Measurements from ENCODE around the gene CECR2. TPM values are rescaled to one million over a fixed set of nuclear protein-coding genes. Genes with fewer than 3 reads are reported as not detected.

The CECR2 gene
- total RNA-seq, 1 donor from 2014 or later = 6.2 TPM

DNA sequence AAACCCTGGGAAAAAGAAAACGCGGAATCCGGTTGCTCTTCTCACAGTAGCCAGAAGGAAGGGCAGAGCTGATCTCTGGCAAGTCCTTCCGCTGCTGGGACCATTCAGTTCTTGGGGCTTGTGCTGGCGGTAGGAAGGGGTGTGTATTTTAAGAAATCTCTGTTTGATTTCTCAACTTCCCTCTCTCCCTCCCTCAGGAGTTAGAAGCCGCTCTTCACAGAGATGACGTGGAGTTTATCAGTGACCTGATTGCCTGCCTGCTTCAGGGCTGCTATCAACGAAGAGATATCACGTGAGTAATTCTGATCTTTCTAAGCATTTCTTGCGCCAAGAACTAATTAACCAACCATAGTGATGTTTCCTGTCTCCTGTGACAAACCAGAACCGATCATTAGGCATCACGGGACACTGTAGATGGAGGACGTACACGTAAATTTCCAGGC is 108.2 kb downstream of the CECR2 start:
- TF ChIP-seq, protein P1, sequence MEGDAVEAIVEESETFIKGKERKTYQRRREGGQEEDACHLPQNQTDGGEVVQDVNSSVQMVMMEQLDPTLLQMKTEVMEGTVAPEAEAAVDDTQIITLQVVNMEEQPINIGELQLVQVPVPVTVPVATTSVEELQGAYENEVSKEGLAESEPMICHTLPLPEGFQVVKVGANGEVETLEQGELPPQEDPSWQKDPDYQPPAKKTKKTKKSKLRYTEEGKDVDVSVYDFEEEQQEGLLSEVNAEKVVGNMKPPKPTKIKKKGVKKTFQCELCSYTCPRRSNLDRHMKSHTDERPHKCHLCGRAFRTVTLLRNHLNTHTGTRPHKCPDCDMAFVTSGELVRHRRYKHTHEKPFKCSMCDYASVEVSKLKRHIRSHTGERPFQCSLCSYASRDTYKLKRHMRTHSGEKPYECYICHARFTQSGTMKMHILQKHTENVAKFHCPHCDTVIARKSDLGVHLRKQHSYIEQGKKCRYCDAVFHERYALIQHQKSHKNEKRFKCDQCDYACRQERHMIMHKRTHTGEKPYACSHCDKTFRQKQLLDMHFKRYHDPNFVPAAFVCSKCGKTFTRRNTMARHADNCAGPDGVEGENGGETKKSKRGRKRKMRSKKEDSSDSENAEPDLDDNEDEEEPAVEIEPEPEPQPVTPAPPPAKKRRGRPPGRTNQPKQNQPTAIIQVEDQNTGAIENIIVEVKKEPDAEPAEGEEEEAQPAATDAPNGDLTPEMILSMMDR (IDR thresholded peaks at IDR 0.05; ENCODE audit: insufficient read depth, low read length, poor library complexity, severe bottlenecking) = no peak
- Histone ChIP-seq H3K36me3 (ENCODE audit: control insufficient read depth, insufficient read depth, low read length) (no peaks in the 10 kb centered on the region), H3K4me3 (ENCODE audit: low read depth, low read length) (no peak overlapping the region), H3K27me3 (ENCODE audit: control insufficient read depth, insufficient read depth, low read length) (no peaks in the 10 kb centered on the region)
- DNase-seq (ENCODE audit: low read depth) = no peak

DNA sequence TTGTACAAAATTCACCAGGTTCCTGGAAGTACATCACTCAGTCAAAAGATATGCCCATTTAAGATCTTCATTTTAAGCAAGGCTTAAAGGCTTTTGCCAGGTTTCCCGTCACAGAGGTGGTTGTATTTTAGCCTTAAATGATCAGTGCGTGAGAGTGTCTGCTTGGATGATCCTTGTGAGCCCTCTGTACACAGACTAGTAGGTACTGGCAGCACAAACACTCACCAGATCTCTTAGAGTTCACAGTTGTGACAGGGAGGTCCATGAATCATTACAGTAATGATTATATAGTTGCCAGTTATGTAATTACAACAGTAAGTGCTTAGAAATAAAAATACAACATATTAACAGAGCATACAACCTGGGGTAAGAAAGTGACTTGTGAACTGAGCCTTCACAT is 109.9 kb downstream of the CECR2 start:
- TF ChIP-seq, protein P1 (IDR thresholded peaks at IDR 0.05; ENCODE audit: insufficient read depth, low read length, poor library complexity, severe bottlenecking) = no peak

DNA sequence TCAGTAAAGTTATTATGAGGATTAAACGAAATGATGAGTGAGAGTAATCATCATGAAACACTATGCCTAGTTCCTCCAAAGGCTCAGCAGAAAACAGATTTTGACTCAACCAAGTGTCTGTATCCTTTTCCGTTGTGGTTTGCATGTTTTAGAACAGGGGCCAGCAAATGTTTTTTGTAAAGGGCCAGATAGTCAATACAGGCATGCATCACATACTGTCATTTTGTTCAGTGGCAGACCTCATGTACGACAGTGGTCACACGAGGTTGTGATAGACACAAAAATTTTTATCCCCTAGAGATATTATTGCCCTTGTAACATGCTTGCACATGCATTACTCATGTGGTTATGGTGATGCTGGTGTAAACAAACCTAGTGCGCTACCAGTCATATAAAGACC is 112.2 kb downstream of the CECR2 start:
- no peak for DNase-seq (ENCODE audit: low read depth)
- Histone ChIP-seq H3K4me3 (ENCODE audit: low read depth, low read length) (no peak overlapping the region), H3K27me3 (ENCODE audit: control insufficient read depth, insufficient read depth, low read length) (no peaks in the 10 kb centered on the region), H3K36me3 (ENCODE audit: control insufficient read depth, insufficient read depth, low read length) (no peaks in the 10 kb centered on the region)
- TF ChIP-seq, protein P1 (IDR thresholded peaks at IDR 0.05; ENCODE audit: insufficient read depth, low read length, poor library complexity, severe bottlenecking) = no peak

More for the DNA sequence above, 109.9 kb downstream of the CECR2 start:
- DNase-seq (ENCODE audit: low read depth) = no peak
- Histone ChIP-seq H3K27me3 (ENCODE audit: control insufficient read depth, insufficient read depth, low read length) (no peaks in the 10 kb centered on the region), H3K36me3 (ENCODE audit: control insufficient read depth, insufficient read depth, low read length) (no peaks in the 10 kb centered on the region), H3K4me3 (ENCODE audit: low read depth, low read length) (no peak overlapping the region)

DNA sequence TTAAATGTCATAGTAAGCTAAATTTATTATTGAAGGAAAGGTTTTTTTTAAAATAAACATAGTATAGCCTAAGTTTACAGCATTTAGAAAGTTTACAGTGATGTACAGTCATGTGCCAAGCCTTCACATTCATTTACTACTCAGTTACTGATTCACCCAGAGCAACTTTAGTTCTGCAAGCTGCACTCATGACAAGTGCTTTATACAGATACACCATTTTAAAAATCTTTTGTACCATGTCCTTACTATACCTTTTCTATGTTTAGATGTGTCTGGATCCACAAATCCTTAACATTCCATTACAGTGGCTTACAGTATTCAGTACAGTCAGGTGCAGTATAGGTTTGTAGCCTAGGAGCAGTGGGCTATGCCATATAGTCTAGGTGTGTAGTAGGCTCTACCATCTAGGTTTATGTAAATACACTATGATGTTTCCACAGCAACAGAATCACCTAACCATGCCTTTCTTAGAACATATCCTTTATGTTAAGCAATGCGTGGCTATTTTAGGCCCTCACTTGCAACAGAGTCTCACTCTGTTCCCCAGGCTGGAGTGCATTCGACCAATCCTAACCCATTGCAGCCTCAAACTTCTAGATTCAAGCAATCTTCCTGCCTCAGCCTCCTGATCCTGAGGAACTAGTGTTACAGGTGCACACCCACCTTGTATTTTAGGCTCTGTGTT is 114.6 kb downstream of the CECR2 start:
- no peaks in the 10 kb centered on the region for H3K27me3 ChIP-seq (ENCODE audit: control insufficient read depth, insufficient read depth, low read length)
- TF ChIP-seq, protein P1 (IDR thresholded peaks at IDR 0.05; ENCODE audit: insufficient read depth, low read length, poor library complexity, severe bottlenecking) = no peak
- DNase-seq (ENCODE audit: low read depth) = peak; percentile 44

DNA sequence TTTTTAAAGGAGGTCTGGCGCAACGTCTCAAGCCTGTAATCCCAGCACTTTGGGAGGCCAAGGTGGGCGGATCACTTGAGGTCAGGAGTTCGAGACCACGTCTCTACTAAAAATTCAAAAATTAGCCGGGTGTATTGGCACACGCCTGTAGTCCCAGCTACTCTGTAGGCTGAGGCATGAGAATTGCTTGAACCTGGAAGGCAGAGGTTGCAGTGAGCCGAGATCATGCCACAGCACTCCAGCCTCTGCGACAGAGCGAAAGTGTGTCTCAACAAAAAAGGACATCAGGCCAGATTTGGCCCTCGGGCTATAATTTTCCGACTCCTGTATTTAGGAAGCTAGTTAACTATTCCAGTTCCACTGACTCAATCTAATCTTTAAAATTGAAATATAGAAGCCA is 115.3 kb downstream of the CECR2 start:
- TF ChIP-seq, protein P1 (IDR thresholded peaks at IDR 0.05; ENCODE audit: insufficient read depth, low read length, poor library complexity, severe bottlenecking) = no peak
- Histone ChIP-seq H3K4me3 (ENCODE audit: low read depth, low read length) (no peak overlapping the region), H3K36me3 (ENCODE audit: control insufficient read depth, insufficient read depth, low read length) (no peaks in the 10 kb centered on the region), H3K27me3 (ENCODE audit: control insufficient read depth, insufficient read depth, low read length) (no peaks in the 10 kb centered on the region)
- no peak for DNase-seq (ENCODE audit: low read depth)

More for the DNA sequence above, 114.6 kb downstream of the CECR2 start:
- no peak overlapping the region for H3K4me3 ChIP-seq (ENCODE audit: low read depth, low read length)
- no peaks in the 10 kb centered on the region for H3K36me3 ChIP-seq (ENCODE audit: control insufficient read depth, insufficient read depth, low read length)

DNA sequence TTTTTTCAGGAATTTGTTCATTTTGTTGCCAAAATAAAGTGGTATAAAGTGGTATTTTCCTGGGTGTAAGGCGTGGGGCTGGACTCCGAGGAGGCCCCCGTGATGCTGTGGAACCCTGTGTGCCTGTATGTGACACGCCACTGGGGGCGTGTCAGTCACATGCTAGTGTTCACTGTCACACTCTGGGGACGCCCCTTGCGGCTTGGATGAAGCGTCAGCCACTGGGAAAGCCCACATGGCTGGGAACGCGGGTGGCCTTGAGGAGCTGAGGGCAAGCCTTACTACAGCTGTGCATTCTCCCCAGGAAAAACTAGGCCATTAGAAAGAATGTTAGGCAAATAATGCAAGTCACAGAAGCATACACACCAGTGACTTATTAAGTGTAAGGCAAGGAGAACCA is 117.1 kb downstream of the CECR2 start:
- TF ChIP-seq, protein P1 (IDR thresholded peaks at IDR 0.05; ENCODE audit: insufficient read depth, low read length, poor library complexity, severe bottlenecking) = no peak
- Histone ChIP-seq H3K27me3 (ENCODE audit: control insufficient read depth, insufficient read depth, low read length) (no peaks in the 10 kb centered on the region), H3K36me3 (ENCODE audit: control insufficient read depth, insufficient read depth, low read length) (no peaks in the 10 kb centered on the region), H3K4me3 (ENCODE audit: low read depth, low read length) (no peak overlapping the region)
- no peak for DNase-seq (ENCODE audit: low read depth)

Data from kidney epithelial cell (primary cell).